GM18951 (cell line): ENCODE data around the gene ADRA1B.

Experiments
- POLR2A ChIP-seq: IDR thresholded peaks from 4 replicates; pipeline ENCODE4 v1.6.1; 2011; ENCODE audit warnings: mild to moderate bottlenecking; ENCODE audit not compliant: insufficient read length, insufficient read depth; ENCODE audit errors: extremely low read depth
- in situ Hi-C: fragments of 300-500 bp; cut with MboI; formaldehyde crosslinking; loops from one replicate; pipeline ENCODE4 v1.12.0; 2022; ENCODE audit warnings: low sequenced_read_pairs, mixed read lengths, inconsistent platforms; ENCODE audit not compliant: unreplicated experiment

The ADRA1B gene

GRCh38 chr5:159921721-159922120 lies 5.4 kb downstream of the ADRA1B start:
- in situ Hi-C loops: no loop called here
- no peak for TF ChIP-seq POLR2A

GRCh38 chr5:159923008-159923407 lies 6.7 kb downstream of the ADRA1B start:
- no peak for TF ChIP-seq POLR2A
- in situ Hi-C loops: no loop called here

- in situ Hi-C loops: no loop called here
- no peak for TF ChIP-seq POLR2A
Measured at GRCh38 chr5:159928122-159928909, 12.0 kb downstream of the ADRA1B start.

GRCh38 chr5:159929176-159929575 lies 12.9 kb downstream of the ADRA1B start:
- no peak for TF ChIP-seq POLR2A
- in situ Hi-C loops: no loop called here

GRCh38 chr5:159933531-159934485 lies 17.5 kb downstream of the ADRA1B start:
- no peak for TF ChIP-seq POLR2A
- in situ Hi-C loops: no loop called here

- in situ Hi-C loops: no loop called here
- no peak for TF ChIP-seq POLR2A
Measured at GRCh38 chr5:159935946-159936345, 19.7 kb downstream of the ADRA1B start.

- no peak for TF ChIP-seq POLR2A
- in situ Hi-C loops: no loop called here
Measured at GRCh38 chr5:159936686-159937329, 20.5 kb downstream of the ADRA1B start.

- no peak for TF ChIP-seq POLR2A
- in situ Hi-C loops: no loop called here
Measured at GRCh38 chr5:159937580-159937979, 21.3 kb downstream of the ADRA1B start.

- TF ChIP-seq POLR2A: no peak
- in situ Hi-C loops: no loop called here
Measured at GRCh38 chr5:159943326-159943725, 27.0 kb downstream of the ADRA1B start.

- in situ Hi-C loops: no loop called here
- no peak for TF ChIP-seq POLR2A
Measured at GRCh38 chr5:159944056-159944600, 27.8 kb downstream of the ADRA1B start.

GRCh38 chr5:159945359-159945758 lies 29.1 kb downstream of the ADRA1B start:
- in situ Hi-C loops: no loop called here
- no peak for TF ChIP-seq POLR2A

- in situ Hi-C loops: no loop called here
- no peak for TF ChIP-seq POLR2A
Measured at GRCh38 chr5:159947708-159948358, 31.6 kb downstream of the ADRA1B start.
